ENCODE data around the gene STRA6.

GRCh38 chr15:74158855-74159650 lies 43.5 kb downstream of the STRA6 start:
- TF ChIP-seq CTCF (IDR thresholded peaks at IDR 0.05) (no peak), POLR2A (IDR thresholded peaks at IDR 0.05) (no peak)
